ENCODE results near the gene GRIP1.

DNA sequence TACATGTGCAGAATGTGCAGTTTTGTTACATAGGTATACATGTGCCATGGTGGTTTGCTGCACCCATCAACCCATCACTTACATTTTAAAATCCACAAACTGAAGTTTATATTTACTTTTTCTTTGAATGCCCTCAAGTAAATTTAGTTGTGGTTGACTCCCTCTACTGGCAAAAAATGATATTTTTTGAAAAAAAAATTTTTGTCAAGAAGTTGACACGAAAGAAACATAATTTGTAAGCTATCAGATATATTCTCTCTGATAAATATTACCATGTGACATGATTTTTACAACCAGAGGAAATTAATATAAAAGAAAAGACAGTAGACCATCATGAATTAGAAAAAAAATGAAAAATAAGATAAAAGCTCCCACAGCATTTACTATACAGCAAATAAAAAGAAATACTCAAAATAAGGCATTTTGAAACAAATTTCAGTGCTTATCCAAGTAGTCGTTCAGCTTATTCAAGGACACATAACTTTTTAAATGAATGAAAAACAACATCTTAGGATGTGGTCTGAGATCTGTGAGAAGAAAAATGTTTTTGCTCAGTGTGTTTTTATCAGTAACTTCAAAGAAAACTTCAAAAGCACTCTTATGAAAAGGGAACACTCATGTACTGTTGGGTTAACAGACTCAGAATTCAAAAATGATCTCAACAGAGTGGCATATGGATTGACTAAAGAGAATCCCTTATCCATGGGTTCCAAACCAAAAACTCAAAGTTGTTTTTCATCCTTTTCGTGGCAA is 30.0 kb upstream of the GRIP1 start:
- TF ChIP-seq CTCF (IDR thresholded peaks at IDR 0.05) (no peak), EP300 (IDR thresholded peaks at IDR 0.05) (no peak), POLR2A (IDR thresholded peaks at IDR 0.05) (no peak)
